SK-N-SH treated with all-trans-retinoic acid at 6 μM for 48 hours (cell line): Measurements from ENCODE around the gene XYLB.

Experiments
- ATAC-seq: fragments of 200-7000 bp; cut with Tn5 transposase; 3 replicates; pipeline ENCODE4 v1.9.1; 2020; ENCODE audit warnings: mild to moderate bottlenecking, moderate library complexity
- ARNTL ChIP-seq: fragments of 450-650 bp; formaldehyde crosslinking; IDR thresholded peaks from 2 replicates; pipeline ENCODE4 v1.5.0; 2020; ENCODE audit warnings: low read depth, mild to moderate bottlenecking, moderate library complexity, borderline replicate concordance
- BACH2 ChIP-seq: fragments of 250-450 bp; sonication (Bioruptor Pico); IDR thresholded peaks from 2 replicates; pipeline ENCODE4 v1.9.0; 2021; ENCODE audit warnings: mild to moderate bottlenecking, borderline replicate concordance
- CREB5 ChIP-seq: fragments of 250-450 bp; sonication (Bioruptor Pico); IDR thresholded peaks from 2 replicates; pipeline ENCODE4 v1.5.1; 2020; ENCODE audit warnings: low read depth, mild to moderate bottlenecking, moderate library complexity
- CSDC2 ChIP-seq: fragments of 250-450 bp; sonication (Bioruptor Pico); IDR thresholded peaks from 2 replicates; pipeline ENCODE4 v1.5.0; 2020; ENCODE audit warnings: mild to moderate bottlenecking, moderate library complexity
- ESRRG ChIP-seq: fragments of 250-450 bp; sonication (Bioruptor Pico); IDR thresholded peaks from 2 replicates; pipeline ENCODE4 v1.6.1; 2021; ENCODE audit warnings: mild to moderate bottlenecking
- GLIS3 ChIP-seq: fragments of 250-450 bp; sonication (Bioruptor Pico); IDR thresholded peaks from 2 replicates; pipeline ENCODE4 v1.5.0; 2020; ENCODE audit warnings: mild to moderate bottlenecking, moderate library complexity
- PATZ1 ChIP-seq: fragments of 250-450 bp; sonication (Bioruptor Pico); IDR thresholded peaks from 2 replicates; pipeline ENCODE4 v1.8.0; 2020; ENCODE audit warnings: mild to moderate bottlenecking, moderate library complexity, borderline replicate concordance
- PPARA ChIP-seq: fragments of 250-450 bp; sonication (Bioruptor Pico); IDR thresholded peaks from 2 replicates; pipeline ENCODE4 v1.5.0; 2020; ENCODE audit warnings: mild to moderate bottlenecking, borderline replicate concordance
- RARB ChIP-seq: fragments of 250-450 bp; sonication (Bioruptor Pico); IDR thresholded peaks from 2 replicates; pipeline ENCODE4 v1.8.0; 2021; ENCODE audit warnings: mild to moderate bottlenecking, moderate library complexity
- TOX ChIP-seq: fragments of 250-450 bp; sonication (Bioruptor Pico); IDR thresholded peaks from 2 replicates; pipeline ENCODE4 v1.8.0; 2021; ENCODE audit warnings: mild to moderate bottlenecking, moderate library complexity, borderline replicate concordance
- TSHZ2 ChIP-seq: fragments of 250-450 bp; sonication (Bioruptor Pico); IDR thresholded peaks from 2 replicates; pipeline ENCODE4 v1.5.0; 2020; ENCODE audit warnings: mild to moderate bottlenecking, moderate library complexity
- ZC3H10 ChIP-seq: fragments of 250-450 bp; sonication (Bioruptor Pico); IDR thresholded peaks from 2 replicates; pipeline ENCODE4 v1.5.1; 2021; ENCODE audit warnings: mild to moderate bottlenecking, moderate library complexity
- ZFP3 ChIP-seq: fragments of 250-450 bp; sonication (Bioruptor Pico); IDR thresholded peaks from 2 replicates; pipeline ENCODE4 v1.5.0; 2020; ENCODE audit warnings: mild to moderate bottlenecking, moderate library complexity
- ZNF565 ChIP-seq: fragments of 450-650 bp; formaldehyde crosslinking; conservative IDR thresholded peaks from 2 replicates; pipeline ENCODE4 v1.5.0; 2020; ENCODE audit warnings: low read depth, mild to moderate bottlenecking, moderate library complexity
- ZNF70 ChIP-seq: fragments of 450-650 bp; formaldehyde crosslinking; IDR thresholded peaks from 2 replicates; pipeline ENCODE4 v1.5.0; 2020; ENCODE audit warnings: mild to moderate bottlenecking, moderate library complexity
- ZNF8 ChIP-seq: fragments of 450-650 bp; formaldehyde crosslinking; IDR thresholded peaks from 2 replicates; pipeline ENCODE4 v1.5.0; 2020; ENCODE audit warnings: mild to moderate bottlenecking, moderate library complexity
- TF ChIP-seq, protein P1 (sequence below): fragments of 250-450 bp; sonication (Bioruptor Pico); IDR thresholded peaks from 2 replicates; pipeline ENCODE4 v1.5.1; 2021; ENCODE audit warnings: mild to moderate bottlenecking, moderate library complexity

XYLB gene

DNA sequence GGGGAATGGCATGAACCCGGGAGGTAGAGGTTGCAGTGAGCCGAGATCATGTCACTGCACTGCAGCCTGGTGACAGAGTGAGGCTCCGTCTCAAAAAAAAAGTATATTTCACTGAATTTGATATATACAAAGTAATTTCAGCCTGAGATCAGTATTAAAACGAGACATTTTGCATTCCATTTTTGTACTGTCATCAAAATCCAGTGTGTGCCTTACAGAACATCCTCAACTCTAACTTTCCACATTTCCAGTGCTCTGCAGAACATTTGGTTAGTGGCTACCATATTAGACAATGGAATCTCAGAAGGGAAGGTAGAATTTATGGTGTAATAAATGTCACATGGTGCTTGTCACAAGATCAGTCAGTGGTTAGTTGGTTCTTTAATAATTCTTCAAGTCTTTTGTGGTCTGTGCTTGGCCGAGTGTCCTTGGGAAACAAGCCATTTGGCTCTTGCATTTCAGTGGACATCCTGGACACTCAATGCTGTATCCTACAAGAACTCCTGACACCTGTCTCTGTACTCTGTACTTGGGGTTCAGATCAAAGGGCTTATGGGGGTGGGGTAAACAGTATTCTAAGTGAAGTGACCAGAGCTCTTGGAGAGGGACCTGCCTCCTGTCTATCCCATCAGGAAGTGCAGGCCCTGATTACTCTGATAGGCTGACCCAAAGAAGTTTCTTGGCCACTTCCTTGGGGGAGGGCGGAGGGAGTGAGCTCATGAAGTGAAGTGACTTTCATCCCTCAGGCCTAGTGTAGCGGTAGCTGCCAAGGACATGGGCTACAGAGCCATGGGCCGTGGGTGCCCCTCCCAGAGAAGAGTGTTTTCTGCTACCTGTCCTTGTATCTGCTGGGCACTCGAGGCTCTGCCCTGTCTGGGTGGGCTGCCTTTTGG lies 110.8 kb downstream of the XYLB start:
- ATAC-seq: no peak
- TF ChIP-seq TSHZ2 (CRISPR knock-in tag): no peak
- no peak for TF ChIP-seq PPARA (CRISPR knock-in tag)
- no peak for TF ChIP-seq ESRRG (CRISPR knock-in tag)

- TF ChIP-seq ZNF70 (CRISPR knock-in tag): no peak
- TF ChIP-seq CSDC2 (CRISPR knock-in tag): no peak
- TF ChIP-seq, protein P1, sequence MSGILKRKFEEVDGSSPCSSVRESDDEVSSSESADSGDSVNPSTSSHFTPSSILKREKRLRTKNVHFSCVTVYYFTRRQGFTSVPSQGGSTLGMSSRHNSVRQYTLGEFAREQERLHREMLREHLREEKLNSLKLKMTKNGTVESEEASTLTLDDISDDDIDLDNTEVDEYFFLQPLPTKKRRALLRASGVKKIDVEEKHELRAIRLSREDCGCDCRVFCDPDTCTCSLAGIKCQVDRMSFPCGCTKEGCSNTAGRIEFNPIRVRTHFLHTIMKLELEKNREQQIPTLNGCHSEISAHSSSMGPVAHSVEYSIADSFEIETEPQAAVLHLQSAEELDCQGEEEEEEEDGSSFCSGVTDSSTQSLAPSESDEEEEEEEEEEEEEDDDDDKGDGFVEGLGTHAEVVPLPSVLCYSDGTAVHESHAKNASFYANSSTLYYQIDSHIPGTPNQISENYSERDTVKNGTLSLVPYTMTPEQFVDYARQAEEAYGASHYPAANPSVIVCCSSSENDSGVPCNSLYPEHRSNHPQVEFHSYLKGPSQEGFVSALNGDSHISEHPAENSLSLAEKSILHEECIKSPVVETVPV (CRISPR knock-in tag): no peak
- TF ChIP-seq PATZ1 (CRISPR knock-in tag): no peak
- no peak for TF ChIP-seq RARB
- TF ChIP-seq PPARA (CRISPR knock-in tag): no peak
- no peak for TF ChIP-seq CREB5
- no peak for TF ChIP-seq GLIS3 (CRISPR knock-in tag)
- TF ChIP-seq ZFP3 (CRISPR knock-in tag): no peak
- TF ChIP-seq, all 23 proteins: peak for 0
- peak; percentile 69 for ATAC-seq
Measured at GRCh38 chr3:38458796-38459498, 112.4 kb downstream of the XYLB start.

DNA sequence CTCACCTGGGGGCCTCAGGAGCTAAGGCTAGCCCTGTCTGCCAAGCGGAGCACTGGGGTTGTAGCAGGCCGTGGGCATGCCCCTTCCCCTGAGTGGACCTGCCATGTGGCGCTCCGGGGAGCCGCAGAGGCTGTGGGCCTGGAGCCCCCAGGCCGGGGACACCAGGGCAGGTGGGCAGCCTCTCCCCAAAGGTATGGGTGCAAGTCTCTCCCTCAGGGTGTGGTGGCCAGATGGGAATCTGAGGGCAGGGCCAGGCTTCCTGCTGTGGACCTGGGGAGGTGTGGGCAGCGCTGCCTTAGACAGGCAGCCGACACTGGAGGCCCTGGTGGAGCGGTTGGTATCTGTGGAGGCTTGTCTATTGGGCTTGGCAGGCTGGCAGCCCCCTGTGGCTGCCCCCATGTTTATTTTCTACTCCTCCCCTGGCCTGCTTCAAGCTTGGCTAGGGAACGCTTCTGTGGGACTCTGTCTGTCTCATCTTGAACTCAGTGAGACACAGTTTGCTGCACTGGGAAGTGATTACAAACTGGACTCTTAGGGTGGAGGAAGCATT lies 113.0 kb downstream of the XYLB start:
- no peak for ATAC-seq
- TF ChIP-seq PPARA (CRISPR knock-in tag): no peak
- TF ChIP-seq ARNTL: no peak
- no peak for TF ChIP-seq CREB5
- no peak for TF ChIP-seq PATZ1 (CRISPR knock-in tag)
- TF ChIP-seq ZFP3 (CRISPR knock-in tag): no peak
- no peak for TF ChIP-seq TOX (CRISPR knock-in tag)
- TF ChIP-seq ZNF70 (CRISPR knock-in tag): no peak
- no peak for TF ChIP-seq RARB
- no peak for TF ChIP-seq ZC3H10 (CRISPR knock-in tag)
- no peak for TF ChIP-seq ZNF8 (CRISPR knock-in tag)
- TF ChIP-seq, protein P1 (CRISPR knock-in tag): no peak
- TF ChIP-seq TSHZ2 (CRISPR knock-in tag): no peak
- TF ChIP-seq ZNF565: no peak
- no peak for TF ChIP-seq BACH2
